OCI-LY1 (cell line): ENCODE data around the gene RREB1.
"Not testable (repeated sequence)": the region's sequence is repeated elsewhere in the genome, so short reads cannot be mapped to it uniquely, and the experiment has no call there.

Source experiments
- H2AFZ ChIP-seq: fragments of 200-600 bp; sonication (generic), shearing (Covaris generic); 2 replicates; pipeline ENCODE4 v1.6.0; 2014; ENCODE audit warnings: antibody characterized with exemption, mild to moderate bottlenecking, low read length
- H3F3A ChIP-seq: fragments of 200-600 bp; sonication (generic), shearing (Covaris generic); 2 replicates; pipeline ENCODE4 v1.6.0; 2014; ENCODE audit warnings: mild to moderate bottlenecking, antibody characterized with exemption, low read length, moderate library complexity; ENCODE audit not compliant: insufficient read depth
- H3K27ac ChIP-seq: fragments of 200-600 bp; sonication (generic); 2 replicates; pipeline ENCODE4 v1.5.1; 2014; ENCODE audit warnings: low read length, mixed run types, mild to moderate bottlenecking, low read depth; ENCODE audit not compliant: poor library complexity, severe bottlenecking
- H3K27me3 ChIP-seq: fragments of 200-600 bp; sonication (generic); 2 replicates; pipeline ENCODE4 v1.6.0; 2014; ENCODE audit warnings: antibody characterized with exemption, mild to moderate bottlenecking, low read length, moderate library complexity; ENCODE audit not compliant: insufficient read depth
- H3K36me3 ChIP-seq: fragments of 200-600 bp; sonication (generic); 2 replicates; pipeline ENCODE4 v1.6.1; 2014; ENCODE audit warnings: mild to moderate bottlenecking, antibody characterized with exemption, low read length, moderate library complexity, mixed read lengths; ENCODE audit not compliant: insufficient read depth
- H3K4me1 ChIP-seq: fragments of 200-600 bp; sonication (generic); 2 replicates; pipeline ENCODE4 v1.5.1; 2014; ENCODE audit warnings: mild to moderate bottlenecking, low read length, moderate library complexity; ENCODE audit not compliant: insufficient read depth, severe bottlenecking
- H3K4me2 ChIP-seq: fragments of 200-600 bp; sonication (generic), shearing (Covaris generic); 2 replicates; pipeline ENCODE4 v1.6.1; 2014; ENCODE audit warnings: low read length
- H3K4me3 ChIP-seq: fragments of 200-600 bp; sonication (generic); 2 replicates; pipeline ENCODE4 v1.5.1; 2014; ENCODE audit warnings: low read length, low read depth, mild to moderate bottlenecking, mixed read lengths; ENCODE audit not compliant: poor library complexity, severe bottlenecking
- H3K79me2 ChIP-seq: fragments of 200-600 bp; shearing (Covaris generic); 2 replicates; pipeline ENCODE4 v1.6.1; 2016; ENCODE audit warnings: mixed run types, low read length, mixed read lengths; ENCODE audit not compliant: insufficient read depth
- H3K9ac ChIP-seq: fragments of 200-600 bp; sonication (generic), shearing (Covaris generic); 2 replicates; pipeline ENCODE4 v1.6.1; 2014; ENCODE audit warnings: mild to moderate bottlenecking, low read length, mixed read lengths
- H3K9me2 ChIP-seq: fragments of 200-600 bp; sonication (generic), shearing (Covaris generic); 2 replicates; pipeline ENCODE4 v1.6.1; 2014; ENCODE audit warnings: low read depth, mild to moderate bottlenecking, low read length, mixed read lengths
- H3K9me3 ChIP-seq: fragments of 200-600 bp; shearing (Covaris generic); 2 replicates; pipeline ENCODE4 v1.6.1; 2014; ENCODE audit warnings: low read length, mixed read lengths
- H4K20me1 ChIP-seq: fragments of 200-600 bp; sonication (generic), shearing (Covaris generic); 2 replicates; pipeline ENCODE4 v1.6.0; 2016; ENCODE audit warnings: mild to moderate bottlenecking, low read length; ENCODE audit not compliant: insufficient read depth
- EZH2 ChIP-seq: fragments of 200-600 bp; sonication (generic), shearing (Covaris generic); IDR thresholded peaks from 2 replicates; pipeline ENCODE4 v1.8.0; 2017; ENCODE audit warnings: borderline replicate concordance, mixed run types, mild to moderate bottlenecking, antibody characterized with exemption, low read length, moderate library complexity, mixed read lengths
- TF ChIP-seq, protein P1 (sequence below): fragments of 200-600 bp; sonication (generic), shearing (Covaris generic); IDR thresholded peaks from 2 replicates; pipeline ENCODE4 v1.5.1; 2017; ENCODE audit warnings: mild to moderate bottlenecking, antibody characterized with exemption, low read length, moderate library complexity, mixed read lengths

The RREB1 gene

DNA sequence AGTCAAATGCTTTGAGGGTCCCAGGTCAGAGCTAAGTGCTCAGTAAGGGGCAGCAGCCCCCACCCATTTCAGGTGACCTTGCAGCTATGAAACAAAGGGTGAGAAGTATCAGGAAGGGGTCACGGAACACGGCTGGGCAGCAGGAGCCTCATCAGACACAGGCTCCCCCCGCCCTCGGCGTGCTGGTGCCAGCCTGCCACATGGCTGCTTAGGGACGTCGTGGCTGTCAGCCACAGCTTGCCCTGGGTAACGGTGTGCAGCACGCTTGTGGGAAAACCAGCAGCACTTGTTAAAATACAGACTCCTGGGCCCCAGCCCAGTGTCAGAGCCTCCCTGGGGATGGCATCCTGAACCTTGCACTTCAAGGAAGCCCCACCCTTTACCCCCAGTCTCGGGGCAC lies 165.9 kb downstream of the RREB1 start:
- no peaks in the 10 kb centered on the region for H3K27me3 ChIP-seq
- no peaks in the 10 kb centered on the region for H3K9me3 ChIP-seq
- no peak for TF ChIP-seq EZH2
- TF ChIP-seq, protein P1, sequence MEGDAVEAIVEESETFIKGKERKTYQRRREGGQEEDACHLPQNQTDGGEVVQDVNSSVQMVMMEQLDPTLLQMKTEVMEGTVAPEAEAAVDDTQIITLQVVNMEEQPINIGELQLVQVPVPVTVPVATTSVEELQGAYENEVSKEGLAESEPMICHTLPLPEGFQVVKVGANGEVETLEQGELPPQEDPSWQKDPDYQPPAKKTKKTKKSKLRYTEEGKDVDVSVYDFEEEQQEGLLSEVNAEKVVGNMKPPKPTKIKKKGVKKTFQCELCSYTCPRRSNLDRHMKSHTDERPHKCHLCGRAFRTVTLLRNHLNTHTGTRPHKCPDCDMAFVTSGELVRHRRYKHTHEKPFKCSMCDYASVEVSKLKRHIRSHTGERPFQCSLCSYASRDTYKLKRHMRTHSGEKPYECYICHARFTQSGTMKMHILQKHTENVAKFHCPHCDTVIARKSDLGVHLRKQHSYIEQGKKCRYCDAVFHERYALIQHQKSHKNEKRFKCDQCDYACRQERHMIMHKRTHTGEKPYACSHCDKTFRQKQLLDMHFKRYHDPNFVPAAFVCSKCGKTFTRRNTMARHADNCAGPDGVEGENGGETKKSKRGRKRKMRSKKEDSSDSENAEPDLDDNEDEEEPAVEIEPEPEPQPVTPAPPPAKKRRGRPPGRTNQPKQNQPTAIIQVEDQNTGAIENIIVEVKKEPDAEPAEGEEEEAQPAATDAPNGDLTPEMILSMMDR: no peak
- no peaks in the 10 kb centered on the region for H3K9me2 ChIP-seq
- H3K4me2 ChIP-seq: no peak overlapping the region
- no peak overlapping the region for H3K27ac ChIP-seq
- no peaks in the 10 kb centered on the region for H3F3A ChIP-seq
- no peaks in the 10 kb centered on the region for H3K79me2 ChIP-seq
- H2AFZ ChIP-seq: no peak overlapping the region
- H3K4me1 ChIP-seq: peaks cover 24% of the 10 kb centered on the region
- no peaks in the 10 kb centered on the region for H3K36me3 ChIP-seq
- no peaks in the 10 kb centered on the region for H4K20me1 ChIP-seq
- no peak overlapping the region for H3K4me3 ChIP-seq
- H3K9ac ChIP-seq: no peak overlapping the region

DNA sequence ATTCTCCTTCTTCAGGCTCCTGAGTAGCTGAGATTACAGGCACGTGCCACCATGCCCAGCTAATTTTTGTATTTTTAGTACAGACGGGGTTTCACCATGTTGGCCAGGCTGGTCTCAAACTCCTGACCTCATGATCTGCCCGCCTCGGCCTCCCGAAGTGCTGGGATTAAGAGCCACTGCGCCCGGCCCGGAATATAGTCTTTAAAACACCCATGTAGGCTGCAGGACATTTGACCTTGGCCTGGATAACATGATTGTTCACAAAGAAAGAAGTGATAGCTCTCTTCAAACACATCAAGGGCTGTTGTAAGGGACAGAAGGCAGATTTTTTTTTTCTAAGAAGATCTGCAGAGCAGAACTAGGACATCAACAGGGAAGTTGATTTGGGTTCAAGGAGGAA lies 166.8 kb downstream of the RREB1 start:
- H3F3A ChIP-seq, H3K4me2 ChIP-seq, H3K36me3 ChIP-seq, H3K79me2 ChIP-seq, H3K4me3 ChIP-seq, H4K20me1 ChIP-seq, H3K9me2 ChIP-seq, H3K9me3 ChIP-seq, H3K27ac ChIP-seq, H3K9ac ChIP-seq, H3K27me3 ChIP-seq, H2AFZ ChIP-seq: not testable (repeated sequence)
- H3K4me1 ChIP-seq: peaks cover 26% of the 10 kb centered on the region

DNA sequence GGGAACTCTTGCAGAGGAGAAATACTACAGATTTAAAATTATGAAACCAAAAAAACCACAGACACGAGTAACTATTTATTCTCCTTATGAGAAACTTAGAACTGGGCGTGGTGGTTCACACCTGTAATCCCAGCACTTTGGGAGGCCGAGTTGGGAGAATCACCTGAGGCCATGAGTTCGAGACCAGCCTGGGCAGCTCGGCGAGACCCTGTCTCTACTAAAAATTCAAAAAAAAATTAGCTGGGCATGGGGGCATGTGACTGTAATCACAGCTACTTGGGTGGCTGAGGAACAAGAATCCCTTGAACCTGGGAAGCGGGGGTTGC lies 168.4 kb downstream of the RREB1 start:
- no peak overlapping the region for H3K4me2 ChIP-seq

More for the DNA sequence above, 168.4 kb downstream of the RREB1 start:
- H3K79me2 ChIP-seq: no peaks in the 10 kb centered on the region
- H3F3A ChIP-seq: 0 out of 2 replicates have a peak, but pooled peaks cover 5% of the 10 kb centered on the region
- H3K4me1 ChIP-seq: peaks cover 26% of the 10 kb centered on the region
- TF ChIP-seq EZH2: no peak
- TF ChIP-seq, protein P1: no peak
- H2AFZ ChIP-seq: no peak overlapping the region
- H3K9ac ChIP-seq: no peak overlapping the region
- H3K9me3 ChIP-seq: no peaks in the 10 kb centered on the region
- no peaks in the 10 kb centered on the region for H3K27me3 ChIP-seq
- no peak overlapping the region for H3K4me3 ChIP-seq
- no peaks in the 10 kb centered on the region for H4K20me1 ChIP-seq
- H3K9me2 ChIP-seq: no peaks in the 10 kb centered on the region
- H3K36me3 ChIP-seq: no peaks in the 10 kb centered on the region
- H3K27ac ChIP-seq: no peak overlapping the region
